WI38 (cell line): ENCODE measurements around the gene FBN1.

Experiments
- H3K4me3 ChIP-seq: 2 replicates; pipeline ENCODE4 v1.5.1; 2011; ENCODE audit warnings: low read depth, mild to moderate bottlenecking, control low read depth, low read length
- TF ChIP-seq, protein P1 (sequence below): IDR thresholded peaks from 2 replicates; pipeline ENCODE4 v1.5.1; 2012; ENCODE audit warnings: low read depth, mild to moderate bottlenecking, control low read depth, low read length

The FBN1 gene

DNA sequence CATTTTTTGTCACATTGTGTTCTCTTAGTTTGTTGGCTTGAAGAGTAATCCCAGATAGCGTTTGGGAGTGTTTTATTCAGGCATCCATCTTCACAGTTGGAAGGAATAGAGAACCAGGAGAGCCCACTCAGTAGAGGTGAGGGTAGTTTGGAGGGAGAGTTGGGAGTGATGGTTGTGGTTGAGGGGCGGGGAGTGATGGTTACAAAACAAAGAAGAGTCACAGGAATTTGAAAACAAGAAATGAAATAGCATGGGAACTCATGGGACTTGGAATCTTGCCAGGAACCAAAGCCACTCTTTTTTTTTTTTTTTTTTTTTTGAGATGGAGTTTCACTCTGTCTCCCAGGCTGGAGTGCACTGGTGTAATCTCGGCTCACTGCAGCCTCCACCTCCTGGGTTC, 278.0 kb downstream of the FBN1 start:
- no peak overlapping the region for H3K4me3 ChIP-seq
- TF ChIP-seq, protein P1, sequence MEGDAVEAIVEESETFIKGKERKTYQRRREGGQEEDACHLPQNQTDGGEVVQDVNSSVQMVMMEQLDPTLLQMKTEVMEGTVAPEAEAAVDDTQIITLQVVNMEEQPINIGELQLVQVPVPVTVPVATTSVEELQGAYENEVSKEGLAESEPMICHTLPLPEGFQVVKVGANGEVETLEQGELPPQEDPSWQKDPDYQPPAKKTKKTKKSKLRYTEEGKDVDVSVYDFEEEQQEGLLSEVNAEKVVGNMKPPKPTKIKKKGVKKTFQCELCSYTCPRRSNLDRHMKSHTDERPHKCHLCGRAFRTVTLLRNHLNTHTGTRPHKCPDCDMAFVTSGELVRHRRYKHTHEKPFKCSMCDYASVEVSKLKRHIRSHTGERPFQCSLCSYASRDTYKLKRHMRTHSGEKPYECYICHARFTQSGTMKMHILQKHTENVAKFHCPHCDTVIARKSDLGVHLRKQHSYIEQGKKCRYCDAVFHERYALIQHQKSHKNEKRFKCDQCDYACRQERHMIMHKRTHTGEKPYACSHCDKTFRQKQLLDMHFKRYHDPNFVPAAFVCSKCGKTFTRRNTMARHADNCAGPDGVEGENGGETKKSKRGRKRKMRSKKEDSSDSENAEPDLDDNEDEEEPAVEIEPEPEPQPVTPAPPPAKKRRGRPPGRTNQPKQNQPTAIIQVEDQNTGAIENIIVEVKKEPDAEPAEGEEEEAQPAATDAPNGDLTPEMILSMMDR = no peak

DNA sequence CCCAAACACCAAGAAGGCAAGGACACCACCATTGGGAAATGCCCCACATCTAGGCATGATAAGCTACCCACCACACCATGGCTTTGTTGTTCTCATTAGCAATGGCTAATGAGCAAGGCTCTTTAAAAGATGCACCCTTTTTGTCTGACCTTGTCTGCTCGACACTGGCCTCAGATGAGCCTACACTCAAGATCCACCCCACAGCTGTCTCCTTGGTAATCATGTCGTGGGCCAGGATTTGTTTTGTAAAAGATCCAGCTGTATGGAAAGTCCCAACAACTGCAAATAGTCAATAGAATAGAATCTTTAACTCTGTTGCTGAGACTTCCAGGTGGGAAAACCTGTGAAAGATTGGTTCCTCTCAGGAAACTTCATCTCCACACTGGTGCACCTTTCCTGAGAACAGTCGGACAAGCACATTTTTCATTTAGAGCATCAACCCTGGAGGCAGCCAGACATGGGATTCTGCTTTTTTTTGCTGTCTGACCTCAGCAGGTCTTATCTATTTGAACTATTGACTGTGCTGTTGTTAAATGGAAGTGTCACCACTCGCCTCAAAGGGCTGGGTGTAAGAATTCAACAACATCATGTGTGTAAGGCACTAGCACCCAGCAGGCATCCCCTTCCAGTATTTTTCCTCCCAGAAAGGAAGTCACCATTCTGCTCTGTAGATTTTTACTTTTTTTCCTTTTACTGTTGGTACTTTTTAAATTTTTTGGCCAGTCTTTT, 278.8 kb downstream of the FBN1 start:
- TF ChIP-seq, protein P1 = no peak
- H3K4me3 ChIP-seq = no peak overlapping the region

DNA sequence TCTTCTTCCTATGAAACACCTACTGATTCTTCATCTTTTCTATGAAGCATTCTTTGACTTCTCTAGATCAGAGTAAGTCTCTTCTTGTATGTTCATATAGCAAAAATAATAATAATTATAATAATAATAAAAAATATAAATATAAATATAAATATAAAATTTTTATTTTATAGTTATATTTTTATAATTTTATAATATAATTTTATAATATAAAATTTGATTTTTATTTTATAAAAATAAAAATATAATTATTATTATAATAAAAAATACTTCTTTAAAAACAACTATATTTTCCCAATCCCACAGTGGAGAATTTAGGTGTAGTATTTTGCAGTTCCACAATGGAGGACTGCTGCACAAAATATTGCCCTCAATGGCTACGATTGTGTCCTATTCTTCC, 279.9 kb downstream of the FBN1 start:
- TF ChIP-seq, protein P1 = no peak
- no peak overlapping the region for H3K4me3 ChIP-seq

DNA sequence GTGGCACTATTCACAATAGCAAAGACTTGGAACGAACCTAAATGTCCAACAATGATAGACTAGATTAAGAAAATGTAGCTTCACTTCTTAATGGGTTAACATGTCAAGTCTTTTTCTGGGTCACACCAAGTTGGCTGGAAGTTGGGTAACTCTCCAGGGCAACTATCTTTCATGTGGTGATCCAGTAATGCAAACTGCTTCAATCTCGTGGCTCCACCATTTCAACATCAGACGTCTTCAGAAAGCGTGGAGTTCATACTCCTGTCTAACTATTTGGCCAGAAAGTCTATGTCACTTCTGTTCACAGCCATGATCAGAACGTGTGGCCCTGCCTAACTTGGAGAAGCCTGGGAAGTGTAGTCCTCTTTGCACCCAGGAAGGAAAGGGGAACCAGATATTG, 282.0 kb downstream of the FBN1 start:
- no peak overlapping the region for H3K4me3 ChIP-seq
- TF ChIP-seq, protein P1 = no peak

DNA sequence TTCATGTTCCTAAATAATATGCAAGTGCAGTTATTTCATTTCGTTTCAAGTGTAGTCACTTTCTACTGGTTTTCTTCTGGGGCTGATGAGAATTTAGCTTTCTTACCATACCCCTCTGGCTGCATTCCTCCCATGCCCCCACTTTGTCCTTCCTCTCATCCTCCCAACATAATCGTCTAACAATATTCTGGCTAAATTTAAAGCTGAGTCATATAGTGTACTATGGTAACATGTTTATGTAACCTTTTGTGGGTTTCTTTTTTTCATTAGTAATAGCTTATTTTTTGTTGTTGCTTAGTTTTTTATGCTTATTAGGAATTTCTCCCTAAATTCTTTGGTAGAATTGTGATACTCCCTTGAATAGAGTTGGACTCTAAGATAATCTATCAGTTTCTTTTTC, 283.8 kb downstream of the FBN1 start:
- H3K4me3 ChIP-seq = no peak overlapping the region
- TF ChIP-seq, protein P1 = no peak

DNA sequence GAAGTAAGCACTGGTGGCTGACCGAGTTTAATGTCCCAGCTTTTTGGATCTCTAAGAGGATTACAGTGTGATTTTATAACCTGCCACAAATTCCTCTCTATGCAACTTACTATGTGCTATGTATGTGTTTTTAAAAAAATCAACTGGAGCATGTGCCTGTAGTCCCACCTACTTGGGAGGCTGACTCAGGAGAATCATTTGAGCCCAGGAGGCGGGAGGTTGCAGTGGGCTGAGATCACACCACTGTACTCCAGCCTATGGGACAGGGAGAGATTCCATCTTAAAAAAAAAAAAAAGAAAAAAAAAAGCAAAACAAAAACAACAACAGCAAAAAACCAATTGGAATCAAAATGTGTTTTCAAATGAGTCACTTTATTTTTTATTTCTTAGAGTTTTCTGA, 284.7 kb downstream of the FBN1 start:
- TF ChIP-seq, protein P1 = no peak
- no peak overlapping the region for H3K4me3 ChIP-seq
